Coronary artery (tissue), 2 donors: ENCODE measurements around the gene FRMD4A.
A peak's percentile ranks its signal among the peaks of the same experiment; 100 is the strongest.

Source experiments
- DNase-seq: peaks from one replicate; pipeline ENCODE4 v3.0.0-alpha.2; 2017; ENCODE audit warnings: low spot score
- H3K27ac ChIP-seq, 2 donors: fragments of 200-600 bp; sonication (generic); one replicate each; pipeline ENCODE4 v1.5.1; 2016 to 2019
- H3K4me3 ChIP-seq: fragments of 200-600 bp; sonication (generic); 2 replicates; pipeline ENCODE4 v1.5.1; 2016; ENCODE audit warnings: mild to moderate bottlenecking, moderate library complexity
- TF ChIP-seq, protein P1 (sequence below): fragments of 200-600 bp; sonication (generic); IDR thresholded peaks from one replicate; pipeline ENCODE4 v1.5.1; 2019; ENCODE audit warnings: antibody characterized with exemption

FRMD4A gene

DNA sequence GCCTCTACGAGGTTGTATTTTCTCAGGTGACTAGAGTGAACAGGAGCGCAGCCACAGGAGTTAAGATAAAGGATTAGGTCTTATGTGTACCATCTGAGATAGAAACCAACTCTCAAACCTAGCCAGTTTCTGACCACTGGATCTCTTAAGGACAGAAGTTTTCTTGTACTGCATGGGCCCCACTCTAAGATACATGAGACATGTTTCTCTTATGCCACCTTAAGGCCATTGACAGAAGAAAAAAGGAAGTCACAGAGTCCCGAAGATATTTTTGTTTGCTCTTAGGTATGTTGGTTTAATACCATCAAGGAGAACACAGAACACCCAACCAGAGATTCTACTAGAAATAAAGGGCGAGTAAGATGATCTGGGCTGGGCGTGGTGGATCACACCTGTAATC, 335.8 kb downstream of the FRMD4A start:
- TF ChIP-seq, protein P1, sequence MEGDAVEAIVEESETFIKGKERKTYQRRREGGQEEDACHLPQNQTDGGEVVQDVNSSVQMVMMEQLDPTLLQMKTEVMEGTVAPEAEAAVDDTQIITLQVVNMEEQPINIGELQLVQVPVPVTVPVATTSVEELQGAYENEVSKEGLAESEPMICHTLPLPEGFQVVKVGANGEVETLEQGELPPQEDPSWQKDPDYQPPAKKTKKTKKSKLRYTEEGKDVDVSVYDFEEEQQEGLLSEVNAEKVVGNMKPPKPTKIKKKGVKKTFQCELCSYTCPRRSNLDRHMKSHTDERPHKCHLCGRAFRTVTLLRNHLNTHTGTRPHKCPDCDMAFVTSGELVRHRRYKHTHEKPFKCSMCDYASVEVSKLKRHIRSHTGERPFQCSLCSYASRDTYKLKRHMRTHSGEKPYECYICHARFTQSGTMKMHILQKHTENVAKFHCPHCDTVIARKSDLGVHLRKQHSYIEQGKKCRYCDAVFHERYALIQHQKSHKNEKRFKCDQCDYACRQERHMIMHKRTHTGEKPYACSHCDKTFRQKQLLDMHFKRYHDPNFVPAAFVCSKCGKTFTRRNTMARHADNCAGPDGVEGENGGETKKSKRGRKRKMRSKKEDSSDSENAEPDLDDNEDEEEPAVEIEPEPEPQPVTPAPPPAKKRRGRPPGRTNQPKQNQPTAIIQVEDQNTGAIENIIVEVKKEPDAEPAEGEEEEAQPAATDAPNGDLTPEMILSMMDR: no peak
- no peak overlapping the region for H3K27ac ChIP-seq
- no peak for DNase-seq
- no peak overlapping the region for H3K4me3 ChIP-seq

- H3K27ac ChIP-seq: no peak overlapping the region
Observed at GRCh38 chr10:13993673-13994089, 337.0 kb downstream of the FRMD4A start.

DNA sequence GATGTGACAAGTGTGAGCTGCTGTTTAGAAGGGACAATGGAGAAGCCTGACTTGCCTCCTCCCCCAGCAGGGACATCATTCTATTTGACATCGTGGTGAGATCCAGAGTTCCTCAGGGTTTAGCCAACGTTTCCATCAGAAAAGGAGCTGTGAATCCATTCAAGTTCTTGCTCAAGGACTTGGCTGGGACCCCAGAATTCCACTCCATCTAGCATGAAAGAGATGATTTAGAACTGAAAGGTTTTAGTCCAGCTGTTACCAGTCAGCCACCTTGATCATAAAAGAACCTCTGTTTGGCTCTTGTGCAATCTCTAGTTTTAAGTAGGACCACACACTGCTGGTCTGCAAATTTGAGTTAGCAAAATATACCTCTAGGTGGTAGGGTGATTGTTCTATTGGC, 337.6 kb downstream of the FRMD4A start:
- Histone ChIP-seq H3K4me3 (no peak overlapping the region), H3K27ac (no peak overlapping the region)
- no peak for DNase-seq
- TF ChIP-seq, protein P1: no peak

More at GRCh38 chr10:13993673-13994089, 337.0 kb downstream of the FRMD4A start:
- H3K4me3 ChIP-seq: no peak overlapping the region
- no peak for DNase-seq
- TF ChIP-seq, protein P1: no peak

GRCh38 chr10:13991353-13991752, 339.4 kb downstream of the FRMD4A start:
- TF ChIP-seq, protein P1: no peak
- Histone ChIP-seq H3K4me3 (peak overlapping the region; percentile 55), H3K27ac (peak overlapping the region; percentile 41 to 79)
- DNase-seq: no peak

- peak overlapping the region; percentile 41 to 79 for H3K27ac ChIP-seq
- TF ChIP-seq, protein P1: no peak
- DNase-seq: no peak
- H3K4me3 ChIP-seq: peak overlapping the region; percentile 55
Observed at GRCh38 chr10:13990946-13991345, 339.8 kb downstream of the FRMD4A start.

DNA sequence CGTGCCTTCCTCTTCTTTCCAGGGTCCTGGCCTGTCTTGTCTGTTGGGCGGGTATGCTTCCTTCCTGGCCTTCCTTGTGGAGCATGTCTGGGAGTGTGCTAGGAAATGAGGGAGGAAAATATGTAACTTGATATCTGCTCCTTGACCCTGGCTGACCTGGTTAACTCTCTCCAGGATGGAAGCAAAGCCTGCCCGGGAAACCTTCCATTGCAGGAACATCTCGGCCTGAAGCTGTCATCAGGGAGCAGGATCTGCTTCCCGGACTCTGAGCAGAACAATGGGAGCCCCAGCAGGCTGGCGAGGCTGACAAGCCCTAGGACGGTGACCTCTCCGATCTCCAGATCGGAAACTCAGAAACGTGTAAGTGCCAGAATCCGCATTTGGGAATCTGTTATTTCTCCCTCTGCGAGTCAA, 340.3 kb downstream of the FRMD4A start:
- Histone ChIP-seq H3K4me3 (peak overlapping the region; percentile 55), H3K27ac (peak overlapping the region; percentile 41 to 79)
- DNase-seq: peak; percentile 69
- TF ChIP-seq, protein P1: no peak

DNA sequence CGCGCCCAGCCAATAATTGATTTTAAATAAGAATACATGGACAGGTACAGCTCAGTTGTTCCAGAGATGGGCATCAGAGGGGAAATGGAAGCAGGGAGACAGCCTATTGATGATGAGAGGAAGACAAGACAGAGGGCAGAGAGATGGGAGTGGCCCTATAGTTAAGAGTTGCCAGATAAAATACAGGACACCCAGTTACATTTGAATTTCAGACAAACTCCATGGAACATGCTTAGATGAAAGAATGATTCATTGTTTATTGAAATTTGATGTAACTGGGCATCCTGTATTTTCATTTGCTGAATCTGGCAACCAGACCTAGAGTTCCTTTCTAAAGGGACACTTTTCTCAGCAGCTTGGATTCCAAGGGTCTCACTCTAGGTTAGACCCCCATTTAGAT, 341.1 kb downstream of the FRMD4A start:
- H3K4me3 ChIP-seq: no peak overlapping the region
- TF ChIP-seq, protein P1: no peak
- DNase-seq: peak; percentile 4
- peak overlapping the region in 1 of 2 donors; percentile 79 for H3K27ac ChIP-seq
